HG03521 (cell line): ENCODE data around the gene SLC13A3.

Experiments
- ATAC-seq: cut with Tn5 transposase; IDR thresholded peaks from one replicate; pipeline ENCODE4 v1.9.1; 2021; ENCODE audit warnings: mild to moderate bottlenecking, moderate library complexity; ENCODE audit not compliant: unreplicated experiment

SLC13A3 gene

GRCh38 chr20:46660487-46660886, 9.2 kb upstream of the SLC13A3 start:
- no peak for ATAC-seq

GRCh38 chr20:46657618-46658017, 6.4 kb upstream of the SLC13A3 start:
- no peak for ATAC-seq

GRCh38 chr20:46657137-46657536, 5.9 kb upstream of the SLC13A3 start:
- ATAC-seq: no peak

- no peak for ATAC-seq
Observed at GRCh38 chr20:46652699-46653098, 1.4 kb upstream of the SLC13A3 start.

- no peak for ATAC-seq
Observed at GRCh38 chr20:46650575-46651090, 626 bp downstream of the SLC13A3 start.

- ATAC-seq: no peak
Observed at GRCh38 chr20:46649965-46650542, 1.2 kb downstream of the SLC13A3 start.

GRCh38 chr20:46649650-46649949, 1.7 kb downstream of the SLC13A3 start:
- ATAC-seq: no peak

- no peak for ATAC-seq
Observed at GRCh38 chr20:46648903-46649649, 2.2 kb downstream of the SLC13A3 start.

- no peak for ATAC-seq
Observed at GRCh38 chr20:46647469-46647868, 3.8 kb downstream of the SLC13A3 start.

GRCh38 chr20:46646659-46647380, 4.4 kb downstream of the SLC13A3 start:
- no peak for ATAC-seq

GRCh38 chr20:46646122-46646521, 5.1 kb downstream of the SLC13A3 start:
- no peak for ATAC-seq

GRCh38 chr20:46644733-46645132, 6.5 kb downstream of the SLC13A3 start:
- no peak for ATAC-seq

GRCh38 chr20:46644160-46644559, 7.1 kb downstream of the SLC13A3 start:
- no peak for ATAC-seq

GRCh38 chr20:46642969-46643343, 8.3 kb downstream of the SLC13A3 start:
- no peak for ATAC-seq

- no peak for ATAC-seq
Observed at GRCh38 chr20:46642265-46642968, 8.8 kb downstream of the SLC13A3 start.

GRCh38 chr20:46641424-46641823, 9.8 kb downstream of the SLC13A3 start:
- ATAC-seq: no peak

GRCh38 chr20:46640536-46641311, 10.5 kb downstream of the SLC13A3 start:
- ATAC-seq: no peak

GRCh38 chr20:46640044-46640443, 11.2 kb downstream of the SLC13A3 start:
- ATAC-seq: no peak

- no peak for ATAC-seq
Observed at GRCh38 chr20:46639587-46639986, 11.7 kb downstream of the SLC13A3 start.

- no peak for ATAC-seq
Observed at GRCh38 chr20:46638898-46639274, 12.4 kb downstream of the SLC13A3 start.
